SK-N-SH (cell line): ENCODE data around the gene FJX1. TPM values are rescaled to one million over a fixed set of nuclear protein-coding genes. Genes with fewer than 3 reads are reported as not detected.

Experiments used
- CTCF ChIA-PET: fragments of 300-600, 350-600 bp; formaldehyde crosslinking; extraction: SDS; loops from one replicate; lab custom pipeline; 2021; lab: Yijun Ruan, JAX
- POLR2A ChIA-PET: fragments of 350-600 bp; sonication (Branson Sonifier 250); formaldehyde crosslinking; extraction: SDS; loops from one replicate; lab custom pipeline; 2020; ENCODE audit warnings: antibody characterized with exemption, inconsistent platforms; lab: Yijun Ruan, JAX
- DNase-seq: peaks from one replicate; pipeline ENCODE4 v3.0.0; 2012
- H2AFZ ChIP-seq: fragments of 200-600 bp; sonication (generic); 2 replicates; pipeline ENCODE4 v1.8.1; 2016; ENCODE audit warnings: antibody characterized with exemption, mild to moderate bottlenecking, low read depth
- H3F3A ChIP-seq: fragments of 200-600 bp; sonication (generic); replicated peaks from 2 replicates; pipeline ENCODE3; 2016; ENCODE audit warnings: antibody characterized with exemption, mild to moderate bottlenecking; ENCODE audit not compliant: insufficient read depth
- H3K27ac ChIP-seq, 2 experiments: fragments of 200-500 bp in 1 of 2; fragments of 200-600 bp in 1 of 2; sonication (Bioruptor generic) in 1 of 2; sonication (generic), shearing (Covaris generic) in 1 of 2; 2 replicates each; pipeline versions ENCODE4 v1.5.1 to v1.6.1; 2014 to 2016; ENCODE audit warnings: low read depth in 2 of 2, inconsistent platforms in 1 of 2, low read length in 1 of 2, mild to moderate bottlenecking in 1 of 2, mixed read lengths in 1 of 2
- H3K27me3 ChIP-seq: fragments of 200-600 bp; sonication (generic), shearing (Covaris generic); 2 replicates; pipeline ENCODE4 v1.6.1; 2016; ENCODE audit warnings: mixed run types; ENCODE audit not compliant: insufficient read depth
- H3K36me3 ChIP-seq, 2 experiments: fragments of 200-500 bp in 1 of 2; fragments of 200-600 bp in 1 of 2; sonication (Bioruptor generic) in 1 of 2; sonication (generic) in 1 of 2; replicated peaks in 1 of 2; 2 replicates each; pipeline versions ENCODE3 to v1.5.1; 2014 to 2016; ENCODE audit warnings: low read length in 1 of 2, mild to moderate bottlenecking in 1 of 2; ENCODE audit not compliant: insufficient read depth in 2 of 2, control insufficient read depth in 1 of 2
- H3K4me1 ChIP-seq, 2 experiments: fragments of 200-500 bp in 1 of 2; fragments of 200-600 bp in 1 of 2; sonication (Bioruptor generic) in 1 of 2; sonication (generic), shearing (Covaris generic) in 1 of 2; 2 replicates each; pipeline versions ENCODE4 v1.5.1 to v1.6.1; 2014 to 2016; ENCODE audit warnings: low read depth in 1 of 2, low read length in 1 of 2, mixed run types in 1 of 2; ENCODE audit not compliant: insufficient read depth in 2 of 2, control insufficient read depth in 1 of 2
- H3K4me2 ChIP-seq: fragments of 200-600 bp; sonication (generic), shearing (Covaris generic); 2 replicates; pipeline ENCODE4 v1.6.1; 2017; ENCODE audit warnings: mixed run types
- H3K4me3 ChIP-seq, 2 experiments: fragments of 200-500 bp in 1 of 2; fragments of 200-600 bp in 1 of 2; sonication (Bioruptor generic) in 1 of 2; sonication (generic), shearing (Covaris generic) in 1 of 2; 2 replicates each; pipeline versions ENCODE4 v1.5.1 to v1.8.1; 2014 to 2016; ENCODE audit warnings: low read depth in 2 of 2, inconsistent platforms in 1 of 2, low read length in 1 of 2, mild to moderate bottlenecking in 1 of 2, mixed read lengths in 1 of 2, moderate library complexity in 1 of 2
- H3K79me2 ChIP-seq: fragments of 200-600 bp; sonication (generic); 2 replicates; pipeline ENCODE4 v1.8.1; 2017; ENCODE audit warnings: mild to moderate bottlenecking; ENCODE audit not compliant: insufficient read depth
- H3K9ac ChIP-seq: fragments of 200-600 bp; sonication (generic); 2 replicates; pipeline ENCODE4 v1.6.1; 2017; ENCODE audit warnings: mixed run types
- H3K9me2 ChIP-seq: fragments of 200-600 bp; sonication (generic); 2 replicates; pipeline ENCODE4 v1.6.1; 2017; ENCODE audit warnings: mixed run types
- H3K9me3 ChIP-seq: fragments of 200-600 bp; sonication (generic); 2 replicates; pipeline ENCODE4 v1.6.1; 2017; ENCODE audit warnings: mixed run types, mild to moderate bottlenecking, moderate library complexity
- H4K20me1 ChIP-seq: fragments of 200-600 bp; sonication (generic); 2 replicates; pipeline ENCODE4 v1.6.1; 2017; ENCODE audit warnings: mild to moderate bottlenecking, mixed run types; ENCODE audit not compliant: insufficient read depth
- CHD2 ChIP-seq: fragments of 150-350 bp; IDR thresholded peaks from 2 replicates; pipeline ENCODE4 v1.6.1; 2018; ENCODE audit warnings: low read length; ENCODE audit not compliant: partially characterized antibody
- ELF1 ChIP-seq: IDR thresholded peaks from 2 replicates; pipeline ENCODE4 v1.4.0; 2012
- FOSL2 ChIP-seq: IDR thresholded peaks from 2 replicates; pipeline ENCODE4 v1.4.0; 2012; ENCODE audit warnings: low read depth, mild to moderate bottlenecking, moderate library complexity, borderline replicate concordance
- GABPA ChIP-seq: IDR thresholded peaks from 2 replicates; pipeline ENCODE4 v1.4.0; 2012; ENCODE audit warnings: low read depth, mild to moderate bottlenecking
- MEF2A ChIP-seq: IDR thresholded peaks from 2 replicates; pipeline ENCODE4 v1.4.0; 2012; ENCODE audit warnings: low read depth, borderline replicate concordance
- MXI1 ChIP-seq: IDR thresholded peaks from 2 replicates; pipeline ENCODE4 v1.6.1; 2012; ENCODE audit warnings: mild to moderate bottlenecking, low read depth, low read length, improper control_type of control experiment
- NRF1 ChIP-seq: IDR thresholded peaks from 2 replicates; pipeline ENCODE4 v1.6.1; 2012; ENCODE audit warnings: low read depth, mild to moderate bottlenecking, low read length
- POLR2AphosphoS5 ChIP-seq: IDR thresholded peaks from 2 replicates; pipeline ENCODE4 v1.6.1; 2012; ENCODE audit warnings: low read depth, low read length
- RCOR1 ChIP-seq: fragments of 150-350 bp; IDR thresholded peaks from 2 replicates; pipeline ENCODE4 v1.6.1; 2017; ENCODE audit warnings: antibody characterized with exemption, low read length
- SMC3 ChIP-seq: IDR thresholded peaks from 2 replicates; pipeline ENCODE4 v1.6.1; 2012; ENCODE audit warnings: low read depth, low read length, improper control_type of control experiment
- TAF1 ChIP-seq: IDR thresholded peaks from 2 replicates; pipeline ENCODE4 v1.6.1; 2012; ENCODE audit warnings: low read depth, mild to moderate bottlenecking, low read length, moderate library complexity, borderline replicate concordance
- TEAD4 ChIP-seq: IDR thresholded peaks from 2 replicates; pipeline ENCODE4 v1.4.0; 2012; ENCODE audit warnings: mild to moderate bottlenecking, borderline replicate concordance; ENCODE audit not compliant: insufficient read depth
- YY1 ChIP-seq: IDR thresholded peaks from 2 replicates; pipeline ENCODE4 v1.4.0; 2012; ENCODE audit warnings: low read depth, mild to moderate bottlenecking
- WGBS: methylation state at CpG from one replicate; pipeline ENCODE4 v1.1.6; 2017; ENCODE audit warnings: low lambda C conversion rate; 5-methylcytosine and 5-hydroxymethylcytosine counted together
- polyA plus RNA-seq, 3 experiments: library from polyadenylated mRNA; depleted of rRNA; stranded (reverse); fragments of >200 nt; gene quantifications; 2 replicates each; pipeline ENCODE4 v1.2.3, GENCODE V29; 2012
- TF ChIP-seq, protein P1 (sequence below): IDR thresholded peaks from 2 replicates; pipeline ENCODE4 v1.4.0; 2012; ENCODE audit warnings: low read depth
- TF ChIP-seq, protein P2 (sequence below): fragments of 150-350 bp; IDR thresholded peaks from 2 replicates; pipeline ENCODE4 v1.6.1; 2016; ENCODE audit warnings: mild to moderate bottlenecking, low read depth, low read length
- TF ChIP-seq, protein P3 (sequence below): IDR thresholded peaks from 2 replicates; pipeline ENCODE4 v1.6.1; 2012; ENCODE audit warnings: mild to moderate bottlenecking, low read depth, low read length, moderate library complexity

The FJX1 gene
- polyA plus RNA-seq, 1 of the 3 experiments (the other 2 are of a cell fraction) = 34.5 TPM

DNA sequence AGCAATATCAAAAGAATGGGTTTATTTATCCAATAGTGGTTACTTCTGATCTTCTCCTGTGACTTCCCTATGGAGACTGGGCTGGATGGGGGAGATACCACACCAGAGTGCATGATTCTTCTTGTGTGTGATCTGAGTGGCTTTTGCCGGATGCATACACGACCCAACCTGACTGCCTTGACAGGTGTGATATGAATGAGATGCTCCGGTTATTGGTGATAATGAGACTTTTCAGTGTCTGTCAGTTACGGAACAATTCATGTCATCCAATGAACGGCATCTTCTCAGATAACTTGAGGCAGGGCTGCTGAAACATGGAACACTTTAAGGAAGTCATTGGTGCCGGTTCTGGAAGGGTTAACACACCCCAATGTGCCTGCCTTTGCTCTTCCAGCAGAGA is 17.7 kb downstream of the FJX1 start:
- Histone ChIP-seq H3K79me2 (no peaks in the 10 kb centered on the region), H3K36me3 (no peaks in the 10 kb centered on the region), H3F3A (no peaks in the 10 kb centered on the region), H3K4me2 (no peak overlapping the region), H3K9ac (no peak overlapping the region), H3K4me3 (no peak overlapping the region), H3K27ac (no peak overlapping the region), H2AFZ (no peak overlapping the region), H3K9me2 (no peaks in the 10 kb centered on the region), H3K4me1 (peaks cover 0 to 9% of the 10 kb centered on the region in 2 experiments; a peak in 2 of 4 replicates), H3K9me3 (no peaks in the 10 kb centered on the region), H4K20me1 (no peaks in the 10 kb centered on the region), H3K27me3 (no peaks in the 10 kb centered on the region)
- no peak for DNase-seq
- POLR2A ChIA-PET = no interaction called here
- WGBS = 79% methylated on average over 6 of the region's 6 CpGs
- TF ChIP-seq, protein P1, sequence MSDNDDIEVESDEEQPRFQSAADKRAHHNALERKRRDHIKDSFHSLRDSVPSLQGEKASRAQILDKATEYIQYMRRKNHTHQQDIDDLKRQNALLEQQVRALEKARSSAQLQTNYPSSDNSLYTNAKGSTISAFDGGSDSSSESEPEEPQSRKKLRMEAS = no peak
- no peak for TF ChIP-seq YY1
- TF ChIP-seq RCOR1 = no peak
- TF ChIP-seq MXI1 = no peak
- no peak for TF ChIP-seq GABPA
- no peak for TF ChIP-seq CHD2
- no peak for TF ChIP-seq FOSL2
- CTCF ChIA-PET = interaction anchor here (1.3 kb wide), 1 partner anchor 186 kb away, joined by 5 read pairs; no protein-coding TSS in a partner anchor

DNA sequence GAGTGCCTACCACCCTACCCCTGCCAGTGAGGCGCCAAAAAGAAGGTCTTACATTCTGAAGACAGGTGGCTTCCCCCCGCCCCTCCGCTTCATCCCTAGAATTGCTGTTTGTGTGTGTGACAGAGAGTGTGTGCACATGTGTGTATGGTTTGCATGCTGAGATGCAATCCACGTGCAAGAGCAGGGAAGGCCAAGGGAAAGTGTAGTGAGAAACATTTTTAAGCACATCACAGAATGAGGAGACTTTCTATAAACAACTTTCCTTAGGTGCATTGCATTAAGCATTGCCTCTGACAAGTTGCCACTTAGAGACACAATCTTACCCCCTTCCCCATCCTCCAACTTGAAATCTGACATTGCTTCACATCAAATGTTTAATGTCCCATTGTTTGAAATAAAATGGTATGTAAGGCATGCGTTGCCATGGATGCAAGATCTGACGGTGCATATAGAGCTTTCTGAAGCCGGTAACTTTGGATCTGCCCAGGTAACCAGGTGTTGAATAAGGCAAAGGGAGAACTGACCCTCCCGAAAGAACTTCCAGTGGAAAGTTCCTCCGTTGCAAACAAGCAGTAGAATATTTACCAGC is 21.4 kb downstream of the FJX1 start:
- ChIA-PET CTCF (interaction anchor here (1.0 to 1.6 kb wide), 2 partner anchors 13 to 19 kb away, joined by 3 read pairs; no protein-coding TSS in a partner anchor), POLR2A (no interaction called here)
- Histone ChIP-seq H3K27ac (no peak overlapping the region), H3K4me3 (no peak overlapping the region), H3F3A (no peaks in the 10 kb centered on the region), H3K27me3 (no peaks in the 10 kb centered on the region), H4K20me1 (no peaks in the 10 kb centered on the region), H3K4me1 (peaks cover 0 to 10% of the 10 kb centered on the region in 2 experiments; a peak in 2 of 4 replicates), H3K9me3 (no peaks in the 10 kb centered on the region)
- WGBS = 87% methylated on average over 9 of the region's 9 CpGs
- DNase-seq = no peak
- TF ChIP-seq CHD2 (no peak), TEAD4 (no peak), SMC3 (no peak), POLR2AphosphoS5 (no peak), TAF1 (no peak), RCOR1 (no peak), NRF1 (no peak), ELF1 (no peak), MEF2A (no peak), YY1 (no peak)
- TF ChIP-seq, protein P2, sequence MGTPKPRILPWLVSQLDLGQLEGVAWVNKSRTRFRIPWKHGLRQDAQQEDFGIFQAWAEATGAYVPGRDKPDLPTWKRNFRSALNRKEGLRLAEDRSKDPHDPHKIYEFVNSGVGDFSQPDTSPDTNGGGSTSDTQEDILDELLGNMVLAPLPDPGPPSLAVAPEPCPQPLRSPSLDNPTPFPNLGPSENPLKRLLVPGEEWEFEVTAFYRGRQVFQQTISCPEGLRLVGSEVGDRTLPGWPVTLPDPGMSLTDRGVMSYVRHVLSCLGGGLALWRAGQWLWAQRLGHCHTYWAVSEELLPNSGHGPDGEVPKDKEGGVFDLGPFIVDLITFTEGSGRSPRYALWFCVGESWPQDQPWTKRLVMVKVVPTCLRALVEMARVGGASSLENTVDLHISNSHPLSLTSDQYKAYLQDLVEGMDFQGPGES = no peak
- TF ChIP-seq, protein P3, sequence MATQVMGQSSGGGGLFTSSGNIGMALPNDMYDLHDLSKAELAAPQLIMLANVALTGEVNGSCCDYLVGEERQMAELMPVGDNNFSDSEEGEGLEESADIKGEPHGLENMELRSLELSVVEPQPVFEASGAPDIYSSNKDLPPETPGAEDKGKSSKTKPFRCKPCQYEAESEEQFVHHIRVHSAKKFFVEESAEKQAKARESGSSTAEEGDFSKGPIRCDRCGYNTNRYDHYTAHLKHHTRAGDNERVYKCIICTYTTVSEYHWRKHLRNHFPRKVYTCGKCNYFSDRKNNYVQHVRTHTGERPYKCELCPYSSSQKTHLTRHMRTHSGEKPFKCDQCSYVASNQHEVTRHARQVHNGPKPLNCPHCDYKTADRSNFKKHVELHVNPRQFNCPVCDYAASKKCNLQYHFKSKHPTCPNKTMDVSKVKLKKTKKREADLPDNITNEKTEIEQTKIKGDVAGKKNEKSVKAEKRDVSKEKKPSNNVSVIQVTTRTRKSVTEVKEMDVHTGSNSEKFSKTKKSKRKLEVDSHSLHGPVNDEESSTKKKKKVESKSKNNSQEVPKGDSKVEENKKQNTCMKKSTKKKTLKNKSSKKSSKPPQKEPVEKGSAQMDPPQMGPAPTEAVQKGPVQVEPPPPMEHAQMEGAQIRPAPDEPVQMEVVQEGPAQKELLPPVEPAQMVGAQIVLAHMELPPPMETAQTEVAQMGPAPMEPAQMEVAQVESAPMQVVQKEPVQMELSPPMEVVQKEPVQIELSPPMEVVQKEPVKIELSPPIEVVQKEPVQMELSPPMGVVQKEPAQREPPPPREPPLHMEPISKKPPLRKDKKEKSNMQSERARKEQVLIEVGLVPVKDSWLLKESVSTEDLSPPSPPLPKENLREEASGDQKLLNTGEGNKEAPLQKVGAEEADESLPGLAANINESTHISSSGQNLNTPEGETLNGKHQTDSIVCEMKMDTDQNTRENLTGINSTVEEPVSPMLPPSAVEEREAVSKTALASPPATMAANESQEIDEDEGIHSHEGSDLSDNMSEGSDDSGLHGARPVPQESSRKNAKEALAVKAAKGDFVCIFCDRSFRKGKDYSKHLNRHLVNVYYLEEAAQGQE = no peak
- TF ChIP-seq, all 33 proteins: peak for 0
- no peak overlapping the region for H3K9ac ChIP-seq
- no peak overlapping the region for H3K4me2 ChIP-seq
- no peaks in the 10 kb centered on the region for H3K79me2 ChIP-seq
- no peak overlapping the region for H2AFZ ChIP-seq
- H3K9me2 ChIP-seq = no peaks in the 10 kb centered on the region
- no peaks in the 10 kb centered on the region for H3K36me3 ChIP-seq
